IMR-90 (cell line): ENCODE results near the gene HRH1. TPM values are rescaled to one million over a fixed set of nuclear protein-coding genes. Genes with fewer than 3 reads are reported as not detected.

Experiments used
- ATAC-seq: fragments of 200-7000 bp; cut with Tn5 transposase; 2 replicates; pipeline ENCODE4 v1.9.1; 2020; ENCODE audit warnings: low read depth, mild to moderate bottlenecking, moderate library complexity
- BruUV-seq: library from RNA; stranded (reverse); fragments of 400-500 nt; replicated peaks from 2 replicates; lab custom pipeline; 2021; lab: Mats Ljungman, UMichigan
- CTCF ChIA-PET: fragments of 300-600 bp; formaldehyde crosslinking; extraction: SDS; loops from one replicate; lab custom pipeline; 2021; ENCODE audit warnings: antibody characterized with exemption; lab: Yijun Ruan, JAX
- POLR2A ChIA-PET: fragments of 300-600 bp; sonication (Branson Sonifier 250); formaldehyde crosslinking; loops from one replicate; lab custom pipeline; 2022; ENCODE audit warnings: antibody characterized with exemption; ENCODE audit not compliant: unreplicated experiment; lab: Charles Lee
- DNase-seq: peaks from one replicate; pipeline ENCODE4 v3.0.0; 2013
- H2AFZ ChIP-seq: replicated peaks from 2 replicates; pipeline ENCODE3; 2013; ENCODE audit warnings: low read length, mild to moderate bottlenecking; ENCODE audit not compliant: poor library complexity
- H2AK5ac ChIP-seq: 2 replicates; pipeline ENCODE4 v1.6.1; 2013; ENCODE audit warnings: low read depth, low read length, inconsistent platforms
- H2AK9ac ChIP-seq: replicated peaks from 2 replicates; pipeline ENCODE3; 2013; ENCODE audit warnings: mild to moderate bottlenecking, low read depth, low read length, moderate library complexity; ENCODE audit not compliant: poor library complexity
- H2BK120ac ChIP-seq: 2 replicates; pipeline ENCODE4 v1.6.1; 2013; ENCODE audit warnings: low read depth, low read length, inconsistent platforms
- H2BK15ac ChIP-seq: 3 replicates; pipeline ENCODE4 v1.6.1; 2013; ENCODE audit warnings: low read depth, low read length, inconsistent platforms
- H2BK20ac ChIP-seq: 2 replicates; pipeline ENCODE4 v1.6.1; 2013; ENCODE audit warnings: low read depth, mild to moderate bottlenecking, inconsistent platforms, low read length, moderate library complexity
- H2BK5ac ChIP-seq: 2 replicates; pipeline ENCODE4 v1.6.1; 2013; ENCODE audit warnings: mild to moderate bottlenecking, low read depth, low read length, inconsistent platforms; ENCODE audit not compliant: poor library complexity, severe bottlenecking
- H3K14ac ChIP-seq: replicated peaks from 2 replicates; pipeline ENCODE4 v1.6.1; 2013; ENCODE audit warnings: low read depth, low read length, inconsistent platforms
- H3K18ac ChIP-seq: 2 replicates; pipeline ENCODE4 v1.6.1; 2013; ENCODE audit warnings: low read depth, low read length, control low read depth
- H3K23ac ChIP-seq: 2 replicates; pipeline ENCODE4 v1.6.1; 2013; ENCODE audit warnings: low read depth, low read length, inconsistent platforms
- H3K27ac ChIP-seq: 2 replicates; pipeline ENCODE4 v1.5.1; 2013; ENCODE audit warnings: mild to moderate bottlenecking, control low read depth, low read length; ENCODE audit not compliant: insufficient read depth
- H3K27me3 ChIP-seq: 2 replicates; pipeline ENCODE4 v1.6.1; 2013; ENCODE audit warnings: low read length; ENCODE audit not compliant: control insufficient read depth, insufficient read depth
- H3K36me3 ChIP-seq: 2 replicates; pipeline ENCODE4 v1.6.1; 2013; ENCODE audit warnings: low read length, mixed read lengths; ENCODE audit not compliant: control insufficient read depth, insufficient read depth
- H3K4ac ChIP-seq: 2 replicates; pipeline ENCODE4 v1.6.1; 2013; ENCODE audit warnings: low read depth, low read length, inconsistent platforms
- H3K4me1 ChIP-seq: 2 replicates; pipeline ENCODE4 v1.6.1; 2013; ENCODE audit warnings: low read length, mixed read lengths; ENCODE audit not compliant: control insufficient read depth, insufficient read depth
- H3K4me2 ChIP-seq: 2 replicates; pipeline ENCODE4 v1.6.1; 2013; ENCODE audit warnings: low read depth, mild to moderate bottlenecking, control low read depth, low read length, moderate library complexity
- H3K4me3 ChIP-seq: 2 replicates; pipeline ENCODE4 v1.5.1; 2013; ENCODE audit warnings: low read depth, mild to moderate bottlenecking, control low read depth, low read length, moderate library complexity; ENCODE audit not compliant: insufficient read depth
- H3K56ac ChIP-seq: 2 replicates; pipeline ENCODE4 v1.6.1; 2013; ENCODE audit warnings: low read length, inconsistent platforms; ENCODE audit not compliant: insufficient read depth; ENCODE audit errors: extremely low read depth
- H3K79me1 ChIP-seq, 2 experiments: 2 replicates each; pipeline ENCODE4 v1.6.1; 2013; ENCODE audit warnings: low read length in 2 of 2, inconsistent platforms in 1 of 2, low read depth in 1 of 2
- H3K9ac ChIP-seq: 2 replicates; pipeline ENCODE4 v1.6.1; 2013; ENCODE audit warnings: low read depth, low read length, control low read depth
- H3K9me1 ChIP-seq: 2 replicates; pipeline ENCODE4 v1.6.1; 2013; ENCODE audit warnings: low read length, inconsistent platforms; ENCODE audit not compliant: insufficient read depth
- H3K9me3 ChIP-seq: 2 replicates; pipeline ENCODE4 v1.6.1; 2013; ENCODE audit warnings: low read length; ENCODE audit not compliant: control insufficient read depth, insufficient read depth
- H4K20me1 ChIP-seq: 2 replicates; pipeline ENCODE4 v1.6.1; 2013; ENCODE audit warnings: low read length, inconsistent platforms; ENCODE audit not compliant: insufficient read depth
- H4K5ac ChIP-seq: 2 replicates; pipeline ENCODE4 v1.6.1; 2013; ENCODE audit warnings: mild to moderate bottlenecking, low read depth, low read length, control low read depth
- H4K8ac ChIP-seq, 2 experiments: 2 replicates each; pipeline ENCODE4 v1.6.1; 2013; ENCODE audit warnings: low read depth in 2 of 2, low read length in 2 of 2, control low read depth in 1 of 2, inconsistent platforms in 1 of 2
- H4K91ac ChIP-seq: 2 replicates; pipeline ENCODE4 v1.6.1; 2013; ENCODE audit warnings: low read depth, low read length, inconsistent platforms; ENCODE audit not compliant: insufficient read depth
- CEBPB ChIP-seq: IDR thresholded peaks from 2 replicates; pipeline ENCODE4 v1.6.1; 2012; ENCODE audit warnings: low read depth, low read length, improper control_type of control experiment
- MAZ ChIP-seq: IDR thresholded peaks from 2 replicates; pipeline ENCODE4 v1.6.1; 2012; ENCODE audit warnings: low read depth, mild to moderate bottlenecking, low read length, improper control_type of control experiment, moderate library complexity, borderline replicate concordance
- RAD21 ChIP-seq: IDR thresholded peaks from 2 replicates; pipeline ENCODE4 v1.6.1; 2012; ENCODE audit warnings: low read length, improper control_type of control experiment
- RCOR1 ChIP-seq: IDR thresholded peaks from 2 replicates; pipeline ENCODE4 v1.6.1; 2012; ENCODE audit warnings: mild to moderate bottlenecking, low read length, improper control_type of control experiment; ENCODE audit not compliant: insufficient replicate concordance
- WGBS, 2 experiments: methylation state at CpG; one replicate each; pipeline versions ENCODE4 v1.1.5 to v1.1.7; 2013; ENCODE audit warnings: missing lambda C conversion rate in 2 of 2; ENCODE audit not compliant: insufficient read length in 1 of 2; ENCODE audit errors: extremely low coverage in 2 of 2; 5-methylcytosine and 5-hydroxymethylcytosine counted together
- dilution Hi-C: fragments of 300-500 bp; cut with HindIII; formaldehyde crosslinking; loops from one replicate; pipeline ENCODE4 v1.14.3; 2018; ENCODE audit warnings: low sequenced_read_pairs; ENCODE audit not compliant: unreplicated experiment
- in situ Hi-C: fragments of 300-500 bp; cut with MboI; formaldehyde crosslinking; loops from 3 replicates; pipeline ENCODE4 v1.14.3; 2019; ENCODE audit warnings: low sequenced_read_pairs, inconsistent platforms, mixed read lengths
- intact Hi-C: fragments of 100-400 bp; cut with micrococcal nuclease; formaldehyde crosslinking; loops from 2 replicates; pipeline ENCODE4 v1.10.0; 2022
- polyA plus RNA-seq, 3 experiments: library from polyadenylated mRNA; depleted of rRNA; stranded (reverse); fragments of >200 nt; gene quantifications; 2 replicates each; pipeline ENCODE4 v1.2.3, GENCODE V29; 2012; ENCODE audit warnings: low replicate concordance in 1 of 3
- total RNA-seq: library from RNA; depleted of rRNA; stranded (reverse); fragments of >200 nt; gene quantifications from 2 replicates; pipeline ENCODE4 v1.2.3, GENCODE V29; 2012
- TF ChIP-seq, protein P1 (sequence below): conservative IDR thresholded peaks from 2 replicates; pipeline ENCODE4 v1.5.1; 2012; ENCODE audit warnings: mild to moderate bottlenecking, low read depth, low read length, improper control_type of control experiment

Gene HRH1
- total and polyA plus RNA-seq, 2 of the 4 experiments (the other 2 are of a cell fraction), result 7.6 to 16.1 TPM

DNA sequence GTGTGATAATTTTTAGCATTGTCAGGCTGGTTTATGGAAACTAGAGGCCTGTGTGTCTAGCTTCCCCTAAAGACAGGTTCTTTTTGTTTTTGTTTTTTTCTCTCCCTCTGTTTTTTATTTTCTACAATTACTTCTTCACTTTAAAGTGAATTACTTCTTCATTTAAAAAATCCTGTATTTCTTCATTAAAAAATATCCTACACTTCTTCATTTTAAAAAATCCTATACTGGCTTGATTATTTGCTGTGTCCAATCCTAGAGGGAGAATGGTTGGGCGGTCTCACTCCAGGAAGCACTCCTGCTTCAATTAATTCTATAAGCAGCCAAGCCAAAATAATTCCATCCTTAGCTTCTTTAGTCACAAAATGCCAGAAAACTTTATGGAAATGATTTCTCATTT, 129.7 kb downstream of the HRH1 start:
- H4K20me1 ChIP-seq, result no peaks in the 10 kb centered on the region; the same call in 1 of the 2 replicates
- H2AK9ac ChIP-seq, result no peak overlapping the region
- H3K4me3 ChIP-seq, result no peak overlapping the region
- no peak overlapping the region for H2BK20ac ChIP-seq
- POLR2A ChIA-PET, result interaction anchor here (0.6 kb wide), 1 partner anchor 210 kb away, joined by 4 read pairs; no protein-coding TSS in a partner anchor
- BruUV-seq, result no TSS peak
- H3K9me3 ChIP-seq, result no peaks in the 10 kb centered on the region
- intact Hi-C loops, result no loop called here
- H3K4me2 ChIP-seq, result no peak overlapping the region
- peaks cover 30% of the 10 kb centered on the region for H3K9me1 ChIP-seq
- no peak overlapping the region for H3K23ac ChIP-seq
- H3K27me3 ChIP-seq, result no peaks in the 10 kb centered on the region
- ATAC-seq (no peak), DNase-seq (no peak)
- H4K8ac ChIP-seq, result no peak overlapping the region
- H3K27ac ChIP-seq, result no peak overlapping the region
- H2AFZ ChIP-seq, result no peak overlapping the region
- no peak overlapping the region for H4K91ac ChIP-seq
- dilution Hi-C loops, result no loop called here
- no peak overlapping the region for H2BK120ac ChIP-seq
- H3K4ac ChIP-seq, result no peak overlapping the region
- H3K36me3 ChIP-seq, result peaks cover 2% of the 10 kb centered on the region; the same call in 1 of the 2 replicates
- TF ChIP-seq CEBPB (no peak), MAZ (no peak), RCOR1 (no peak), RAD21 (no peak)
- TF ChIP-seq, protein P1, sequence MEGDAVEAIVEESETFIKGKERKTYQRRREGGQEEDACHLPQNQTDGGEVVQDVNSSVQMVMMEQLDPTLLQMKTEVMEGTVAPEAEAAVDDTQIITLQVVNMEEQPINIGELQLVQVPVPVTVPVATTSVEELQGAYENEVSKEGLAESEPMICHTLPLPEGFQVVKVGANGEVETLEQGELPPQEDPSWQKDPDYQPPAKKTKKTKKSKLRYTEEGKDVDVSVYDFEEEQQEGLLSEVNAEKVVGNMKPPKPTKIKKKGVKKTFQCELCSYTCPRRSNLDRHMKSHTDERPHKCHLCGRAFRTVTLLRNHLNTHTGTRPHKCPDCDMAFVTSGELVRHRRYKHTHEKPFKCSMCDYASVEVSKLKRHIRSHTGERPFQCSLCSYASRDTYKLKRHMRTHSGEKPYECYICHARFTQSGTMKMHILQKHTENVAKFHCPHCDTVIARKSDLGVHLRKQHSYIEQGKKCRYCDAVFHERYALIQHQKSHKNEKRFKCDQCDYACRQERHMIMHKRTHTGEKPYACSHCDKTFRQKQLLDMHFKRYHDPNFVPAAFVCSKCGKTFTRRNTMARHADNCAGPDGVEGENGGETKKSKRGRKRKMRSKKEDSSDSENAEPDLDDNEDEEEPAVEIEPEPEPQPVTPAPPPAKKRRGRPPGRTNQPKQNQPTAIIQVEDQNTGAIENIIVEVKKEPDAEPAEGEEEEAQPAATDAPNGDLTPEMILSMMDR, result no peak
- no peak overlapping the region for H2BK15ac ChIP-seq
- no peak overlapping the region for H3K56ac ChIP-seq
- no peak overlapping the region for H3K18ac ChIP-seq
- H3K9ac ChIP-seq, result no peak overlapping the region
- no CpG with 5 or more reads among the region's 1 CpG for WGBS, 2 experiments
- peaks cover 30% of the 10 kb centered on the region for H3K4me1 ChIP-seq
- peaks cover 44 to 63% of the 10 kb centered on the region in 2 experiments for H3K79me1 ChIP-seq
- no peak overlapping the region for H2AK5ac ChIP-seq
- H2BK5ac ChIP-seq, result no peak overlapping the region
- no peak overlapping the region for H4K5ac ChIP-seq
- CTCF ChIA-PET, result interaction anchor here (0.5 kb wide), 1 partner anchor 11 kb away, joined by 3 read pairs; no protein-coding TSS in a partner anchor
- in situ Hi-C loops, result no loop called here
- H3K14ac ChIP-seq, result no peak overlapping the region
